GM12865 (cell line): ENCODE data around the gene SFMBT2.

Source experiments
- DNase-seq: peaks from one replicate; pipeline ENCODE4 v3.0.0; 2010; ENCODE audit warnings: low read depth
- H3K4me3 ChIP-seq: 2 replicates; pipeline ENCODE4 v1.5.1; 2011; ENCODE audit warnings: mild to moderate bottlenecking, low read depth, low read length, control low read depth
- CTCF ChIP-seq: IDR thresholded peaks from 2 replicates; pipeline ENCODE4 v1.5.1; 2011; ENCODE audit warnings: low read length, control low read depth, low read depth, inconsistent platforms; ENCODE audit not compliant: insufficient read depth; ENCODE audit errors: missing control alignments

SFMBT2 gene

DNA sequence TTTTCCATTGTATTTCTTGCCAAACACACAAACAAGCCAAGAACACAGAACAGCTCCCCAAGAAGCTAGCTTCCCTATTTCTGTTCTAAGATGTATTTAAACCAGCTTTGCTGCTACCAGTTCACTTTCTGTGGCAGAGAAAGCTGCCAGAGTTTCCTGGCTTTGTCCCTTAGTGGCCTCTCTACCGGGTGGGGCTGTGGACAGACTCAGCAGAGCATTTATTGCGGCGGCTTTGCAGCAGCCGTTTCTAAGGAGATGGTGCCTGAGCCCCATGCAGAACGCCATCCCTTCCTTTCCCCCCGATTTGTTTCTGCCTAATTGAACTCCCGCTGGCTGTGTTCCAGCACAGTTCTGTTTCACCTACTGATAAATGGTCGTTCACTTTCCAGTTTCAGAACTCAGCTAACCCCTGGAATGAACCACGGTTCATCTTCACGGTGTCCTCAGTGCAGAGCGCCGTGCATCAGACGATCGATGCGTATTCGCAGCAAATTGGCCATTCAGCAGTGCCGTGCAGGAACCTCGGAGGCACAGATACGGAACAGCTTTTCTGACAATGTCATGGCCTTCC lies 33.8 kb upstream of the SFMBT2 start:
- peak; percentile 57 for DNase-seq

GRCh38 chr10:7443036-7443435 lies 32.2 kb upstream of the SFMBT2 start:
- no peak for TF ChIP-seq CTCF
- H3K4me3 ChIP-seq: no peak overlapping the region
- DNase-seq: no peak

More for the DNA sequence above, 33.8 kb upstream of the SFMBT2 start:
- no peak overlapping the region for H3K4me3 ChIP-seq
- TF ChIP-seq CTCF: no peak

DNA sequence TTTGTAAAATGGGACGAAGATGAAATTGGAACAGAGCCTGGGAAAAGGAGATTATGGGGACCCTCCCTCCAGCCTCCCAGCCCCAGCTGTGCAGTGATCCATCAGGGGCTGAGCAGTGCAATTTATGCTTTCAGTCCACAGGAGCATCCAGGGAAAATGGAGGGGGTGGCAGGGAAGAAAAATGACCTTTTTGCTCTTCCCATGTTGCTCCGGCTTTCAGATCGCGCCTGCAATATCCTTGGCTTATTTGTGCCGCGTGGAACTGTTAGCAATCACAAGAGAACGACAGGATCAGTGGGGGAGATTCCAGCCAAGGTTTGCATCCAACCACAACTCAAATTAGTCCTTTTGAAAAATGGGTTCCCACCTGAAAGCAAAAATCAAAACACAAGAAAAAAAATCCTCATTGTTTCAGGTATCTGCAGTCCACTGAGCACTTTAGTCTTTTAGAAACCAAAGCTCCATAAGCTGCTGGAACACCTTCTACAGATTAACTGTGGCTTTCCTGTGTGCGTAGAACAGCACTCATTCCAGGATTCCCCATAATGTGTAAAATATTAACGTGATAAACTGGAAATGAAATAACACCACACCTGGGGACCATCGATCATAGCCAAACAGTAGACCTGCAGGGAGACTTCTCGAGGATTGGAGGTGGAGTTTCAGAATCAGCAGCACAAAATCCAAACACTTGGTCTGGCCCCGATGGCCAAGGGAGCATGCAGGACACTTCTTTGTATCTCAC lies 30.7 kb upstream of the SFMBT2 start:
- TF ChIP-seq CTCF: no peak
- H3K4me3 ChIP-seq: no peak overlapping the region
- DNase-seq: no peak

DNA sequence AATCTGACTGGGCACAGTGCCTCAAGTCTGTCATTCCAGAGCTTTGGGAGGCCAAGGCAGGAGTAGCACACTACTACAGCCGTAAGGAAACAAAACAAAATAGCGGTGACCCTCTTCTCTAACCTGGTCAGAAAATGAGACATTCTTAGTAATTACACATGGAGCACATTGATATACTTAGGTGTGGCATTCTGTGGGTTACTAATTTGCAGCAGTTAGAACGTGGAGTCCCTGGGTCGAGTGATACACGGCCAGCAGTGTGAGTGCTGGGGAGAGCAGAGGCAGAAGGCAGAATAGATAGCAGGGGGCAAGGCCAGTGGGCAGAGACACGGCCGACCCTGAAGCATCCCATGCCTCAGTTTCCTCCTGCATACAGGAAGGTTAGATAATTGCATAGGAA lies 28.9 kb upstream of the SFMBT2 start:
- no peak for TF ChIP-seq CTCF
- H3K4me3 ChIP-seq: no peak overlapping the region
- DNase-seq: no peak

- H3K4me3 ChIP-seq: no peak overlapping the region
- no peak for DNase-seq
- TF ChIP-seq CTCF: no peak
Observed at GRCh38 chr10:7438196-7438986, 27.6 kb upstream of the SFMBT2 start.

- DNase-seq: peak; percentile 17
- H3K4me3 ChIP-seq: no peak overlapping the region
- no peak for TF ChIP-seq CTCF
Observed at GRCh38 chr10:7436490-7437100, 25.8 kb upstream of the SFMBT2 start.
